Measurements from ENCODE around the gene PAK4.
A peak's percentile ranks its signal among the peaks of the same experiment; 100 is the strongest.
"Not testable (repeated sequence)": the region's sequence is repeated elsewhere in the genome, so short reads cannot be mapped to it uniquely, and the experiment has no call there.

PAK4 gene

DNA sequence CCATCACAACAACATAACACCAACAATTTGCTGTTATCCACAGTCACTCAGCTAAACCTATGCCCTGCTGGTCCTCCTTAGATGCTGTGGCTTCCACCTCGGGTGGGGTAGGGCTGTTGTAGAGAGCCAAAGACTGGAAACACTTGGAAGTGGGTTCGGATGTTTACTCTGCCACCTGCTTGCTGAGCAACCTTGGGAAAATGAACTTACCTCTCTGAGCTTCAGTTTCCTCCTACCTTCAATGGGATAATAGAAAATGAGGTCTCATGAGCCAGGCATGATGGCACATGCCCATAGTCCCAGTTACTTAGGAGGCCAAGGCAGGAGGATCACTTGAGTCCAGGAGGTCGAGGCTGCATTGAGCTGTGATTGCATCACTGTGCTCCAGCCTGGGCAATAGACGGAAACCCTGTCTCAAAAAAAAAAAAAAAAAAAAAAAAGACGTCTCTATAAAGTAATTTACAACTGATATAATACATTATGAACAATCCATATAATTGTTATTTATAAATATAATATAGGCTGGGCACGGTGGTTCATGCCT lies 81.8 kb downstream of the PAK4 start:
- no peak for DNase-seq (ENCODE audit: low read depth)

DNA sequence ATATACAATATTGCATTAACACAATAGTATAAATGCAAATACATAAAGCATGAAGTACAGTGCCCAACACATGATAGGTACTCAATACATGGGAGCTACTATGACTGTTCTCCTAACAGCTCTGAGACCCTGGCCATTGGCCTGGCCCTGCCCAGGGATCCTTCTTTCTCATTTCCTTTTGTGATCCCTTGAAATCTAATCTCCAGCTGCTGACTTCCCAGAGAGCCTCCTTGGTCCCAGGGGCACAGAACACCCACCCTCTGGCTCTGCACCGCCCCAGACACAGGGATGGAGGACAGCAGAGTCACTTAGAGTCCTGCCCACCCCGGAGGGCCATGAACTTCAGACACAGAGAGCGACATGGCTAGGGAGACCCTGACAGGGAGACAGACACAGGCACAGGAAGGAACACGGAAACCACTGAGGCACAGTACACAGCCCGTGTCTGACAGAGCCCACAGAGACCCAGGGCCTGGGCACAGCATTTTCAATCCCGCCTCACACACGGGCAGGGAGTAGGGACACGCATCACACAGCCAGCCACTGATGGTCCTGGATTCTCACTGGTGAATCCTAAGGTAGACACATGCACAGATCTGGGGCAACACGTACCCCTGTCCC lies 82.7 kb downstream of the PAK4 start:
- no peak for DNase-seq (ENCODE audit: low read depth)

DNA sequence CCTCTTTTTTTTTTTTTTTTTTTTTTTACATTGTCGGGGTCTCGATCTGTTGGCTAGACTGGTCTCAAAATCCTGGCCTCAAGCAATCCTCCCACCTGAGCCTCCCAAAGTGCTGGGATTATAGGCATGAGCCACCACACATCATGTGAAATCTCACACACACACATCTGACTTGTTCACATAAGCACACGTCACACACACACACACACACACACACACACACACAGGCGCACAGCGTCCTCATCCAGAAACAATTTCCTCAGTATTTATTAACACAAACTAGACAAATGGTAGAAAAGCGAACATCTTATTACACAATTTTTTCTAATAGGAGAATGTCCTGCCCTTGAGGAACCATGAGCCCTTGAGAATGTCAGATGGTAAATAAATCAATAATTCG lies 83.6 kb downstream of the PAK4 start:
- no peak for DNase-seq (ENCODE audit: low read depth)

DNA sequence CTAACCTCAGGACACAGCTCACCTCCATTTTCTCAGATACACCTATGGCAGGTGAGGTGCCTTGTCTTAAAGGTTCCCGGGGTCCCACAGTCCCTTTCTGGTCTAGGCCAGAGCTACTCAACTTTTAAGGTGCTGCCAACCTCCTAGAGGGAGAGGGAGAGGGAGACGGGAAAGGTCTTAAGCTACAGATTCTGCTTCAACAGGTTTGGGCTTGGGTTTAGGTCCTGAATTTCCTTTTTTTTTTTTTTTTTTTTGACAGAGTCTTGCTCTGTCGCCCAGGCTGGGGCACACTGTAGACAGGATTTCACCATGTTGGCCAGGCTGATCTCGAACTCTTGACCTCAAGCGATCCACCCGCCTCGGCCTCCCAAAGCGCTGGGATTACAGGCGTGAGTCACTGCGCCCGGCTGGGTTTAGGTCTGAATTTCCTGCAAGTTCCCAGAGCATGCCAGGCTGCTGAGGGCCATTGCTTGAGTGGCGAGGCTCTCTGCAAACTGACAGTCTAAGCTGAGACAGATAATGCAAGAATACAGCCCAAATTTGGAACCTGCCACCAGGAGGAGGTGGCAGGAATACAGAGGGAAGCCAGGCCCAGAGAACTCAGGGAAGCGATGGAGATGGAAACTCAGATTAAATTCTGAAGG lies 86.3 kb downstream of the PAK4 start:
- DNase-seq (ENCODE audit: low read depth) = no peak

GRCh38 chr19:39212375-39212742 lies 86.8 kb downstream of the PAK4 start:
- DNase-seq (ENCODE audit: low read depth) = peak; percentile 28

- DNase-seq (ENCODE audit: low read depth) = not testable (repeated sequence)
Measured at GRCh38 chr19:39215323-39215722, 89.7 kb downstream of the PAK4 start.

- DNase-seq (ENCODE audit: low read depth) = no peak
Measured at GRCh38 chr19:39217094-39217493, 91.5 kb downstream of the PAK4 start.

DNA sequence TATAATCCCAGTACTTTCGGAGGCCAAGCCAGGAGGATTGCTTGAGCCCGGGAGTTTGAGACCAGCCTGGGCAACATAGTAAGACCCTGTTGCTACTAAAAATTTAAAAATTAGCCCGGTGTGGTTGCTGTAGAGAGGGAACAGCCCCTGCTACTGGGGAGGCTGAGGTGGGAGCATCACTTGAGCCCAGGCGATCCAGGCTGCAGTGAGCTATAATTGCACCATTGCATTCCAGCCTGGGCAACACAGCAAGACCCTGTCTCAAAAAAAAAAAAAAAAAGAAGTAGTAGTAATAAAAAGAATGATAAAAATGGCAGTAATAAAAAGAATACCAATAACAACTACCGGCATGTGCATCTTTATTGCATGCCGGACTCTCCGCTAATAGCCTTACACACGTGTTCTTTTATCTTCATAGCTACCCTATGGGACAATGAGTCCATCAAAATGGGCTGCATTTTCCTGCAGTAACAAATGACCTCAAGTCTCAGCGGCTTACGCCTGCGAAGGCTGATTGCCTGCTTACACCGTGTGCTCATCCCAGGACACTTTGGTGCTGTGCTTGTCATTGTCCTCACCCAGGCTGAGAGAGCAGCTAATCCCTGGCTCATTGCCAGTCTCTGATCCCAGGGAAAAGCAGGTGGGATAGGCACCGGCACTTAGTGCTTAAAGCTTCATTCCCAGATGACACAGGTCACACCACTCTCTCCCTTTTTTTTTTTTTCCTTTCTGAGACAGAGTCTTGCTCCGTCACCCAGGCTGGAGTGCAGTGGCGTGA lies 92.8 kb downstream of the PAK4 start:
- no peak for DNase-seq (ENCODE audit: low read depth)

DNA sequence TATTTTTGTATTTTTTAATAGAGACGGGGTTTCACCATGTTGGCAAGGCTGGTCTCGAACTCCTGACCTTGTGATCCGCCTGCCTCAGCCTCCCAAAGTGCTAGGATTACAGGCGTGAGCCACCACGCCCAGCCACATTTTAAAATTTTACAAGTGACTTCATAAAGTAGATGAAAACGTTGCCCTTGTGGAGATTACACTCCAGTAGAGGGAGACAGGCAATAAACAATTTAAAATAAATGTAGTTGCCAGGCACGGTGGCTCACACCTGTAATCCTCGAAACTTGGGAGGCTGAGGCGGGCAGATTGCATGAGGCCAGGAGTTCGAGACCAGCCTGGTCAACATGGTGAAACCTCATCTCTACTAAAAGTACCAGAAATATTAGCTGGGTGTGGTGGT lies 93.5 kb downstream of the PAK4 start:
- DNase-seq (ENCODE audit: low read depth) = not testable (repeated sequence)

- DNase-seq (ENCODE audit: low read depth) = no peak
Measured at GRCh38 chr19:39223703-39224279, 98.2 kb downstream of the PAK4 start.

- DNase-seq (ENCODE audit: low read depth) = no peak
Measured at GRCh38 chr19:39224910-39225309, 99.3 kb downstream of the PAK4 start.

Data from T follicular helper cell (primary cell).